Fibroblast of pulmonary artery (primary cell): Measurements from ENCODE around the gene PAXIP1.
A peak's percentile ranks its signal among the peaks of the same experiment; 100 is the strongest.

Source experiments
- DNase-seq: peaks from one replicate; pipeline ENCODE4 v3.0.0-alpha.2; 2010; ENCODE audit warnings: low read depth
- H3K4me3 ChIP-seq: replicated peaks from 2 replicates; pipeline ENCODE4 v1.5.1; 2011; ENCODE audit warnings: low read depth, mild to moderate bottlenecking, control low read depth, low read length, moderate library complexity
- CTCF ChIP-seq: IDR thresholded peaks from 2 replicates; pipeline ENCODE4 v1.5.1; 2011; ENCODE audit warnings: mild to moderate bottlenecking, control low read depth, low read length, inconsistent platforms; ENCODE audit errors: missing control alignments

The PAXIP1 gene

DNA sequence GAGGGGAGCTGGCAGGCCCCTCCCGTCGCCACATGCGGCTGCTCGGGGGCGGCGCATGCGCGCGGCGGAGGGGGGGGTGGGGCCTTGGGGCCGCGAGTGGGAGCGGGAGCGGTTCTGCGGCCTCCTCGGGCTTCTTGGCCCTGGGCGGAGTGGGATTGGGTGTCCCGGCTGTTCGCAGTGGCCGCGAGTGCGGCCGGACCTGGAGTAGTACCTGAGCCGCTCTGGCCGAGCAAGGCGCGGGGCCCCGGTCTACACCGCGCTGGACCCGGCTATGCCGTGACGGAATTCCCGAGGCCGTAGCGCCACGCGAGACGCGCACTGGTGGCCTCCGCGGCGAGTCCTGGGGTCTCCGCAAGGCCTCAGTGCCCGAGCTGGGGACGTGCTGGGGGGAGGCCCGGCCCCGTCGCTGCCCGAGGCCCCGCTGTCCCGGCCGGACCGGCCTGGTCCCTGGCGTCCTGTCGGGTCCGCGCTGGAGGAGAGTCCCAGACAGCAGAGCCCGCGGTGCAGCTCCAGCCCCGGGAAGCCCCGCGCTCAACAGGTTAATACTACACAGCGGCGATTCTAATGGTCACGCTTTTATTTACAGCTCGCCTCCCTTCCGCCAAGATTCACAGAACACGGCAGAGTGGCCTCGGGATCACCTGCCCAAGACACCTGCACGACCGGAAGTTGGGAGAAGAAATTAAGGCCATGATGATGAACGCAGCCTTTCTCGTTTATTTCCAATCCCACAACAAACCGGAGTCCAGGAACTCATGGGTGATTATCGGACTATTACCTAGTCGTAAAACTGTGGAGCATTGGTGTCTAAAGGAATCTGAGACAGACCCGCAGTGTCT is 671 bp upstream of the PAXIP1 start:
- DNase-seq, result peak; percentile 76
- TF ChIP-seq CTCF, result no peak

GRCh38 chr7:155002411-155003091 is 373 bp downstream of the PAXIP1 start:
- peak overlapping the region; percentile 80 for H3K4me3 ChIP-seq
- TF ChIP-seq CTCF, result no peak
- no peak for DNase-seq

More for the DNA sequence above, 671 bp upstream of the PAXIP1 start:
- peak overlapping the region; percentile 80 for H3K4me3 ChIP-seq

DNA sequence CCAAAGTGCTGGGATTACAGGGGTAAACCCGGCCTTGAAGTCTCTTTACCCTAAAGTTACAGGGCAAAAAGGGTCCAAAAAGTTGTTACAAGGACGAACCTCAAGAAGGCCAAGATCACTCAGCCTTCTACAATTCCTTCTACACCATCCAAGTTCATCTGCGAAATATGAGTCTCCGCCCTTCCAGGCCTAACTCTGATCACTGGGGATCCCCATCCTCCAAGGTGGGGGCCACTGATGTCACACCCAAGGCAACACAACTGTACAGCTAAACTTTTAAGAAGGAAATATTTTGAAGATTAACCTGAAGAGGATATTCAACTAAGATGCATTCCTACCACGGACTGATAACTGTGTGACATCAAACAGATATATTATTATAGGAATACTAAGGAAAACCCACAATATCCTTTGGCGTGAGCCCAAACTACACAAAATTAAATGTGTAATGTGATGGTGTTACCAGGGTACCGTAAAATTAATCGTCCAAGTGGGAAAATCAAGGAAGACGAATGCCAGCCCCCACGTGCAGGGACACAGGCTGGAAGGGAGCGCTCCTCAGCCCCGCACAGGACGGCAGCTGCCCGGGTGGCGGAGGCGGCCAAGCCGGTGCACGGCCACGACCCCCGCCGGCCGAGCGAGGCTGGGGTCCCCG is 1.0 kb downstream of the PAXIP1 start:
- no peak for TF ChIP-seq CTCF
- peak overlapping the region; percentile 80 for H3K4me3 ChIP-seq
- DNase-seq, result peak; percentile 3

DNA sequence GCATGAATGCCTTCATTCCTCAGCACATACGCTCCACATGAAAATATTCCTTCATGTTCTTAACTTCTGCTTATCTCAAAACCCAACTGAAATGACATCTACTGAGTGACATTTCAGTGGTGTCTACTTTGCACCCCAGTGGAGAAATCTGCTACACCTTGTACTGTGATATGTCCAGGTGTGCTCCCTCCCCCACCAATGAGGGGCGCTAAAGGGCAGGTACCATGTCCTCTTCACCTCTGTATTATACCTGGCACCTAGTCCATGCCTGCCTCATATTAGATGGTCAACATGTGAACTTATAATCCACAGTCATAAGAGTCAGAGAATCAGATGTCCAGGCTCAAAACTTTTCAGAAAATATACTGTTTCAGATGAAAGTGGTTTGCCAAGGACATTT is 2.1 kb downstream of the PAXIP1 start:
- no peak for DNase-seq
- H3K4me3 ChIP-seq, result no peak overlapping the region
- no peak for TF ChIP-seq CTCF

- H3K4me3 ChIP-seq, result no peak overlapping the region
- TF ChIP-seq CTCF, result no peak
- DNase-seq, result no peak
Observed at GRCh38 chr7:154998481-154998880, 4.4 kb downstream of the PAXIP1 start.

DNA sequence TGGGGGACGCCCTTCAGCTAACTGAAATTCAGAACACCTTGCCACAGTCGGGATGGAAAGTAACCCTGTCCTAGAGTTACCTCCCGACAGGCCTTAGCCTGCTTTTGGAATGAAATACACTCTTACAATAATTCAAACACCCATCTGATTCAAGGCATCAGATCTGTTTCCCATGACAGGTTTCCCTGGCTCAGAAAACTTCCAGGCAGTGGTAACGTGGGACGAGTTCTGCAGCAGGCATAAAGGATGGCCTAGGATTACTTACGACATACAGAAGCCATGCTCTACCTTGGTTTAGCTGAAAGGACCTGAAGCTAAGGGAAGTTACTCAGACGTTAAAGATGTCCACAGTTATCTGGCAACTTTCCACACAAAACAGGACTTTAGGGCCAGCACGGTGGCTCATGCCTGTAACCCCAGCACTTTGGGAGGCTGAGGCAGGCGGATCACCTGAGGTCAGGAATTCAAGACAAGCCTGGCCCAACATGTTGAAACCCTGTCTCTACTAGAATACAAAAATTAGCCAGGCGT is 5.0 kb downstream of the PAXIP1 start:
- TF ChIP-seq CTCF, result no peak
- no peak overlapping the region for H3K4me3 ChIP-seq
- no peak for DNase-seq
